Dedifferentiated amniotic fluid mesenchymal stem cell (primary cell): ENCODE measurements around the gene PRSS2.
"Not testable (repeated sequence)": the region's sequence is repeated elsewhere in the genome, so short reads cannot be mapped to it uniquely, and the experiment has no call there.

ENCODE experiments used
- DNase-seq: peaks from one replicate; pipeline ENCODE4 v3.0.0-alpha.2; 2016; ENCODE audit errors: extremely low spot score

Gene PRSS2

GRCh38 chr7:142759433-142759832 lies 11.3 kb upstream of the PRSS2 start:
- DNase-seq = no peak

DNA sequence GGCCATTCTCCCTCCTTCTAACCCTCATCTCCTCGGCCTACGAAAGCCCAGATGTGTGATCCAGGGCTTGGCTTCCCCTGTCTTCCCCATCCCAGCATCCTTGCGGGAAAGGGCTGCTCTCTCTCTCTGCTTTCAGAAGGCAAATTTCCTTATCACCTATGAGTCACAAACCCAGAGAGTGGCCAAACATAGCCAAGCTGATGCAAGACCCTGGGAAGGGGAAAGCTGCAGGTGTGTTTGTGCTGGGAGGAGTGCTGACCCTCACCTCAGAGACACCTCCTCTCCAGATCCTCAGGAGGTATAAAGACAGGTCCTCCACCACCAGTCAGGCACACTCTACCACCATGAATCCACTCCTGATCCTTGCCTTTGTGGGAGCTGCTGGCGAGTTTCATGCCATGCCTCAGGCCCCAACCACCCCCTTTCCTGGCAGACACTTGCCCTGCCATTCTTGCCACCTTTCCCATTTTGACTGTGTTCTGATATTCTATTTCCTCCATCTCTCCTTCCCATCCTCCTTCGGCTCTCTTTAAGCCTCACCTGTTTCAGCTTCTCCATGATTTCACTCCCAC lies 10.6 kb upstream of the PRSS2 start:
- no peak for DNase-seq

DNA sequence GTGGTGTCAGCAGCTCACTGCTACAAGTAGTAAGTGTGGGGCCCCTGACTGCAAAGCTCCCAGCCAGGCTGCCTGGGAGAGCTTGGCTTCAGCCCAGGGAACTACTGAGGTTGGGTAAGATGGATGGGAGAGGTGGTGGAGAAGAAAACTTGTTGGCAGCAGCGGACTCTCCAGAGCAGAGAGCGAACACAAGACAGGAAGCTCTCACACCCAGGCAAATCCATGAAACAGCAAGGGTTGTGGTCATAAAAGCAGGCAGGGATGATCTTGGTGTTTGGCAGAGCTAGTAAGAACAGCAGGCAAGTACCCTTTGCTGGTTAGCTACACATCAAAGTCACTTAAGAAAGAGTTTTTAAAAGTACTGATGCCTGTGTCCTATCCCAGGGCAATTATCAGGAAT lies 9.2 kb upstream of the PRSS2 start:
- DNase-seq = not testable (repeated sequence)

GRCh38 chr7:142762104-142762503 lies 8.7 kb upstream of the PRSS2 start:
- no peak for DNase-seq

DNA sequence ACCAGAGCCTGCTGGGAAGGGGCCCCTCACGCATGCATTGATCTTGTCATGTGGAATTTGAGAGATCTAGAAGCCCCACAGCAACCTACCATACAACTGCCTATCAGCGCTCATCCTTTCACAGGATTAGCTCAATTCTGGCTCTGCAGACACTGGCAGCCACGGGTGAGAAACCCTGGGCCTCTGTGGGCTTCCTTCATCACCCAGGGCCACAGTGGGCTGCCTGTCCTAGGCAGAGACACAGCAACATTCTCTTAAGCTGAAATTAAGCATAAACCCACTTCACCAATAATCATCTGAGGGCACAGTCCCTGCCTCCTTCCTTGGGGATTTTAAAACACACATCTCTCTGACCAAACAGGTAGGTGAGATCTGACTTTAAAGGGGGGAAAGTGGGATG lies 3.3 kb upstream of the PRSS2 start:
- no peak for DNase-seq

- DNase-seq = no peak
Measured at GRCh38 chr7:142767861-142768260, 2.9 kb upstream of the PRSS2 start.

GRCh38 chr7:142768885-142769284 lies 1.9 kb upstream of the PRSS2 start:
- DNase-seq = not testable (repeated sequence)

DNA sequence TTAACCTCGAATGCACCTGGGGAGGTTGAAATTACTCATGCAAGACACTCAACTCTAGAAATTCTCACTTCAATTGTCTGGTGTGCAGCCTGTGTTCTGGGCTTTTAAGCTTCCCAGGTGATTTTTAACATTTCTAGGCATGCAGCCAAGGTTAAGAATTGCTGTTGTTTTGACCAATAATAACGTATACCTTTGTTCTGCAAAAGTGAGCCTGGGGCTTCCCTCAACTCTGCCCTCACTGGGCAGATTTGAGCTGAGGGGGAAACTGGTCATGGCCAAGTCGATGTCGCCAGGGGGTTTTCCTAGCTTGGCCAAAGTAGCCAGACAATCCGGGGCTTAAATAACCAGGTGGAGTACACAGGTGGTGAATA lies 568 bp downstream of the PRSS2 start:
- no peak for DNase-seq

GRCh38 chr7:142772051-142772450 lies 1.3 kb downstream of the PRSS2 start:
- DNase-seq = no peak

GRCh38 chr7:142772673-142773072 lies 1.9 kb downstream of the PRSS2 start:
- no peak for DNase-seq

- no peak for DNase-seq
Measured at GRCh38 chr7:142773230-142773629, 2.5 kb downstream of the PRSS2 start.

GRCh38 chr7:142773937-142774744 lies 3.4 kb downstream of the PRSS2 start:
- DNase-seq = no peak

- DNase-seq = no peak
Measured at GRCh38 chr7:142774826-142775225, 4.1 kb downstream of the PRSS2 start.

DNA sequence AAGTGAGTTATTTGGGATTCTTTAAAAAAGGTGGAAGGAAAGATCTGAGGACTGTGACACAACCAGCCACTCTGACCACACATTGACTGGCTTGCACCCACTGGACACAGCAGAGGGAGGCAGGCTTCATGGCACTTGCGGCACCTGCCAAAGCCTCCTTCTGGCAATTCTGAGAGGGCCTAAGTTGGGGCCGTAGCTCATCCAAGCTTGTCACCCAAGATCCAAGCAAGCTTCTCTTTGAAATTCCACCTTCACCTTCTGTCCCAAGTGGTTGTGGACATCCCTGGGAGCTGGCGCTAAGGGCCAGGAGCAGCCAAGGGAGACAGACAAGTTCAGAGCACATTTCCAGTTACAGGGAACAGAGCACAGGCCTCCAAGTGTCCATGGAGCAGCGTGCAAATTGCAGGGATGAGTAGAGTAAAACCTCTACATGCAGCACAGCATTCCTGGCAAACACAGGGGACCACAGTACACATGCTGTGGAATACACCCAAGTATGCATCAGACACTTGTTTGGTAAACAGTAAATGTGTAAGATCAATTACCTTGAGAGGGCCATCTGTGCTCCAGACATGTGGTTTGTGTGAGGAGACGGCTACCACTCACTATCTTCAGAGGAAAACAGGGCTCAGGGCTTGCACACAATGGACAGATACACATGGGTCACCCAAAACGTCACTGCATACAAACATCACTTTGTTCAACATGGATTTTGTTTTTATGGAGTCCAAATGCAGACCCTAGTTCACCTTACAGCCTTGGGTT lies 4.8 kb downstream of the PRSS2 start:
- not testable (repeated sequence) for DNase-seq

GRCh38 chr7:142776206-142776844 lies 5.6 kb downstream of the PRSS2 start:
- DNase-seq = no peak

DNA sequence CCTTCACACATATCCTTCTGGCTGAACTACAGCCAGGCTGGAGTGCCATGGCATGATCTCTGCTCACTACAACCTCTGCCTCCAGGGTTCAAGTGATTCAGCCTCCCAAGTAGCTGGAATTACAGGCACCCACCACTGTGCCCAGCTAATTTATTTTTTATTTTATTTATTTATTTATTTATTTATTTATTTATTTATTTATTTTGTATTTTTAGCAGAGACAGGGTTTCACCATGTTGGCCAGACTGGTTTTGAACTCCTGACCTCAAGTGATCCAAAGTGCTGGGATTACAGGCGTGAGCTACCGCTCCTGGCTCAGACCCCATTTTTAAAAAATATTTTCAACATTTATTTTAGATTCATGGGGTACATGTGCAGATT lies 6.1 kb downstream of the PRSS2 start:
- DNase-seq = not testable (repeated sequence)

GRCh38 chr7:142777318-142777717 lies 6.5 kb downstream of the PRSS2 start:
- no peak for DNase-seq

DNA sequence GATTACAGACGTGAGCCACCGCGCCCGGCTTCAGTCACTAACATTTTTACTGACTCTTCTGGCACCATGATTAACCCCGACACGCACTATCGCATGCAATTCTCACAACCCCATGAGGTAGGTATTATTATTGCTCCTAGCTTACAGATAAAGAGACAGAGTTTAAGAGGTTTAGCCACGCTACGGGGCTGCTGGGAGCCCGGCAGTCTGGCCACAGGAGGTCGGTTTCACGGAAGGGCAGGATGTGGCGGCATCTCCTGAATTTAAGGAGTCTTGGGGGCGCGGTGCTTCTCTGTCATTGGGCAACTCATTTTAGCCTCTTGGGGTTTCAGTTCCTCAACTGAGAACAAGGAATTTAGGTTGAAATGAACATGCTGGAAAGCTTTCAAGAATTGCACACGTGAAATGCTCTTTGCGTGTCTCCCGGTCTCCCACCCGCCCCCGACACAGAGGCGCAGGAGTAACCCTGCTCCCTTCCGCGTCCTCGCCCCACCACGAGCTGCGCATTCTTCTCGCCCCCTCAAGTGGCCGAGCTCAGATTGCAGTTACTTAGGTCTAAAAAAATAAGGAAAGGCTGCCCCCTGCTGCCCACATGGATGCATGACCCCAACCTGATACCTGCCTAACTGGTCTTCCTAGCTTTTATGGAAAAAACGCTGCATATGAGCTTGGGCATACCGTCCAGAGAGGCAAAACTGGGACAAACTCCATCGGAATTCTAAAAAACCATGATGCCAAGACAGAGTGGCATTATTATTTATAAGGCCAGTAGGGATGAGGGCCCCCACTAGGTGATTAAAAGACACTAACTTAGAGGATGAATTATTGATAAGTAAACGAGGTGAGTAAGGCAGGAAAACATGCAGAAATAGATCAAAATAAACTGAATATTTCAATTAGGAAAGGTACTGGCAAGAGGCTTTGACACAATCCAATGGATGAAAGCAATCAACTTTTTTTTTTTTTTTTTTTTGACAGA lies 12.4 kb downstream of the PRSS2 start:
- peak; percentile 94 for DNase-seq

DNA sequence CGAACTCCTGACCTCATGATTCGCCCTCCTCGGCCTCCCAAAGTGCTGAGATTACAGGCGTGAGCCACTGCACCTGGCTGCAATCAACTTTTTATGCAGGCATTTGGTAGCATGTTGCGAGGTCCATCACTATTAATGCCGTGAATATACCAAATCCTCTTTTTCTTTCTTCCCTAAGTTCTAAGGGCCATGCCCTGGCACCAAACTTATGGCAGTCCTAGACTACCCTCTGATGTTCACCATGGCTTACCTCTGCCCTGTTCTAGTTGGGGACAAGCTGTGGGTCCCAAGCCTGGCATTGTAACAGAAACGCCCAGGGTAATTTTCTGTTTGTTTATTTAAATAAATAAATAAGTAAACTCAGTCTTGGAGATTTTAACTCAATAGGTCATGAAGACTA lies 13.3 kb downstream of the PRSS2 start:
- DNase-seq = no peak

- no peak for DNase-seq
Measured at GRCh38 chr7:142784716-142785115, 13.9 kb downstream of the PRSS2 start.

- no peak for DNase-seq
Measured at GRCh38 chr7:142785841-142786250, 15.1 kb downstream of the PRSS2 start.
